PFSK-1 (cell line): Measurements from ENCODE around the gene CCDC177.

Experiments used
- POLR2AphosphoS5 ChIP-seq: IDR thresholded peaks from 2 replicates; pipeline ENCODE4 v1.6.1; 2012; ENCODE audit warnings: low read depth, mild to moderate bottlenecking, control low read depth, low read length, moderate library complexity
- REST ChIP-seq, 2 experiments: IDR thresholded peaks; 2 replicates each; pipeline versions ENCODE4 v1.6.1 to v1.8.0; 2011 to 2012; ENCODE audit warnings: low read depth in 2 of 2, low read length in 2 of 2, control low read depth in 1 of 2, inconsistent platforms in 1 of 2, mild to moderate bottlenecking in 1 of 2, moderate library complexity in 1 of 2; ENCODE audit not compliant: insufficient read depth in 1 of 2
- SIN3A ChIP-seq: IDR thresholded peaks from 2 replicates; pipeline ENCODE4 v1.6.1; 2012; ENCODE audit warnings: mild to moderate bottlenecking, low read length, moderate library complexity, borderline replicate concordance; ENCODE audit not compliant: insufficient read depth
- TAF1 ChIP-seq: IDR thresholded peaks from 2 replicates; pipeline ENCODE4 v1.6.1; 2012; ENCODE audit warnings: low read length, control low read depth, borderline replicate concordance; ENCODE audit not compliant: insufficient read depth

DNA sequence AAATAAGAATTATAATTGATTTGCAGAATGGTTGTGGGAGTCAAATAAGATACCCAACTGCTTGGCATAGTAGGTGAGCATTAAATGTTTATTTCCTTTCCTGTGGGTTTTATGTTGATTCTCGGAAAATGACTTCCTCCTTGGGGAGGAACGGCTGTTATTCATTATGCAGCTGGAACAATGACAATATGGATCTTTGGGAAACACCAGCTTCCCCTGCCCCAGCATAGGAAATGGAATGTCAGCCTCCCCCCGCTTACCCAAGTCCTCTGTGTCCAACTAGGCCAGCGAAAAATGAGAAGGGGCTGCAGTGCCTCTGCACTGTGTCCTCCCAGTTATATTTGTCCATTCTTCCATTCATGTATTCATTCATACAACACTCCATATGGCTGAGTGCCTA lies 11.7 kb upstream of the CCDC177 start:
- TF ChIP-seq REST (IDR thresholded peaks at IDR 0.05; ENCODE audit: insufficient read depth in 1 of 2, low read depth in 2 of 2, low read length in 2 of 2) = no peak
- no peak for TF ChIP-seq POLR2AphosphoS5
- TF ChIP-seq TAF1 = no peak
- TF ChIP-seq SIN3A = no peak
